Uterus (tissue), 2 donors: ENCODE measurements around the gene SLC4A1AP.

Experiments
- POLR2A ChIP-seq, 2 donors: fragments of 450-650 bp; IDR thresholded peaks; one replicate each; pipeline ENCODE4 v1.6.1; 2016; ENCODE audit warnings: antibody characterized with exemption in 2 of 2, mild to moderate bottlenecking in 1 of 2, moderate library complexity in 1 of 2
- TF ChIP-seq, protein P1 (sequence below), 4 experiments: fragments of 200-600 bp in 2 of 4; fragments of 450-650 bp in 2 of 4; sonication (generic) in 2 of 4; IDR thresholded peaks; one replicate each; pipeline ENCODE4 v1.5.1; 2016 to 2019; ENCODE audit warnings: antibody characterized with exemption in 4 of 4, mild to moderate bottlenecking in 2 of 4, moderate library complexity in 1 of 4

DNA sequence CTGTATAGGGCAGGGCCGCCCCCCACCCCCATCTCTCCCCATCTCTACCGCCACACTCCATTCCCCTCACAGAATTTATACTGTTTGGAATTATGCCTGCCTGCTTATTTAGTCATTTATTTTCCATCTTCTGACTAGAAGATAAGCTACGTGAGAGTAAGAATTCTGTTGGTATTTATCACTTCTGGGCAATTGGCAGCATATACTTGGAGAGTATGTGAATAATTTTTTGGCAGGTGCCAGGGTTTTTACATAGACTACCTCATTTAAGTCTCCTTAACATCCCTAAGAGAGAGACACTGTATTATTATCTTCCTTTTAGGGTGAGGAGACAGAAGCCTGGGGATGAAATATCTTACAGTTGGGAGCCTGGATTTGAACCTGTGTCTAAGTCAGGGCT, 45.0 kb downstream of the SLC4A1AP start:
- TF ChIP-seq, protein P1, sequence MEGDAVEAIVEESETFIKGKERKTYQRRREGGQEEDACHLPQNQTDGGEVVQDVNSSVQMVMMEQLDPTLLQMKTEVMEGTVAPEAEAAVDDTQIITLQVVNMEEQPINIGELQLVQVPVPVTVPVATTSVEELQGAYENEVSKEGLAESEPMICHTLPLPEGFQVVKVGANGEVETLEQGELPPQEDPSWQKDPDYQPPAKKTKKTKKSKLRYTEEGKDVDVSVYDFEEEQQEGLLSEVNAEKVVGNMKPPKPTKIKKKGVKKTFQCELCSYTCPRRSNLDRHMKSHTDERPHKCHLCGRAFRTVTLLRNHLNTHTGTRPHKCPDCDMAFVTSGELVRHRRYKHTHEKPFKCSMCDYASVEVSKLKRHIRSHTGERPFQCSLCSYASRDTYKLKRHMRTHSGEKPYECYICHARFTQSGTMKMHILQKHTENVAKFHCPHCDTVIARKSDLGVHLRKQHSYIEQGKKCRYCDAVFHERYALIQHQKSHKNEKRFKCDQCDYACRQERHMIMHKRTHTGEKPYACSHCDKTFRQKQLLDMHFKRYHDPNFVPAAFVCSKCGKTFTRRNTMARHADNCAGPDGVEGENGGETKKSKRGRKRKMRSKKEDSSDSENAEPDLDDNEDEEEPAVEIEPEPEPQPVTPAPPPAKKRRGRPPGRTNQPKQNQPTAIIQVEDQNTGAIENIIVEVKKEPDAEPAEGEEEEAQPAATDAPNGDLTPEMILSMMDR (IDR thresholded peaks at IDR 0.05) = no peak
- TF ChIP-seq POLR2A (IDR thresholded peaks at IDR 0.05) = no peak
